Cerebellar cortex (tissue), 1 donor: Measurements from ENCODE around the gene PCDHB1.
"Not testable (repeated sequence)": the region's sequence is repeated elsewhere in the genome, so short reads cannot be mapped to it uniquely, and the experiment has no call there.

Experiments
- DNase-seq: peaks from one replicate; pipeline ENCODE4 v3.0.0-alpha.2; 2015; ENCODE audit warnings: low spot score

The PCDHB1 gene

DNA sequence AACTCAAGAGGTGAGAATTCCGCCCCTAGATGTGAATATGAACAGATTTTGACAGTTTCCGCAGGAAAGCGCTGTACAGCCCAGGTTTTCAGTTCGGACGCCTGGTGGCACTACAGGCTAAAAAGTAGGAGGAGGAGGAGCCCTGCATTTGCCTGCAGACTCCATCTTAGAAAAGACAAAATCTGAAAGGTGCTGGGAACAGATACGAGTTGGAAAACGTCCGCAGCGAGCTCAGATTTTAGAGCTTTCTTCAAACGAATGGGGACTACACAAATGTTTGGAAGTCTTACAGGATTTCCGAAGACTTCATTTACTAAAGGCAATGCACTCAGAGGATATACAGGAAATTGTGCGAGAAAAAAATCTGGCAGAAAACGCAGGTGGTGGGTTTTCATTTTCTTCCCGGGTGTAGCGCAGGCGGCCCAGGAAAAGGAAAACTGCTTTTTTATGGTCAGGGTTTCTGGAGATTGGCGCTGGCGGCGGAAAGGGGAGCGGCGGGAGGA lies 33.4 kb downstream of the PCDHB1 start:
- peak; percentile 50 for DNase-seq

- DNase-seq, result peak; percentile 83
Observed at GRCh38 chr5:141094481-141095262, 43.5 kb downstream of the PCDHB1 start, which contains the start of gene PCDHB2. Gene PCDHB2, plus strand, starts transcription at chr5:141094615. Its CDS starts 176 bp downstream, at chr5:141094791.

DNA sequence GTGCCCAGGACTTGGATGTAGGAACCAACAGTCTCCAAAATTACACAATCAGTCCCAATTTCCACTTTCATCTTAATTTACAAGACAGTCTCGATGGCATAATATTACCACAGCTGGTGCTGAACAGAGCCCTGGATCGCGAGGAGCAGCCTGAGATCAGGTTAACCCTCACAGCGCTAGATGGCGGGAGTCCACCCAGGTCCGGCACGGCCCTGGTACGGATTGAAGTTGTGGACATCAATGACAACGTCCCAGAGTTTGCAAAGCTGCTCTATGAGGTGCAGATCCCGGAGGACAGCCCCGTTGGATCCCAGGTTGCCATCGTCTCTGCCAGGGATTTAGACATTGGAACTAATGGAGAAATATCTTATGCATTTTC lies 44.1 kb downstream of the PCDHB1 start:
- DNase-seq, result no peak

DNA sequence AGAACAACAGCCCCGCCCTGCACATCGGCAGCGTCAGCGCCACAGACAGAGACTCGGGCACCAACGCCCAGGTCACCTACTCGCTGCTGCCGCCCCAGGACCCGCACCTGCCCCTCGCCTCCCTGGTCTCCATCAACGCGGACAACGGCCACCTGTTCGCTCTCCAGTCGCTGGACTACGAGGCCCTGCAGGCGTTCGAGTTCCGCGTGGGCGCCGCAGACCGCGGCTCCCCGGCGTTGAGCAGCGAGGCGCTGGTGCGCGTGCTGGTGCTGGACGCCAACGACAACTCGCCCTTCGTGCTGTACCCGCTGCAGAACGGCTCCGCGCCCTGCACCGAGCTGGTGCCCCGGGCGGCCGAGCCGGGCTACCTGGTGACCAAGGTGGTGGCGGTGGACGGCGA lies 45.0 kb downstream of the PCDHB1 start:
- not testable (repeated sequence) for DNase-seq

DNA sequence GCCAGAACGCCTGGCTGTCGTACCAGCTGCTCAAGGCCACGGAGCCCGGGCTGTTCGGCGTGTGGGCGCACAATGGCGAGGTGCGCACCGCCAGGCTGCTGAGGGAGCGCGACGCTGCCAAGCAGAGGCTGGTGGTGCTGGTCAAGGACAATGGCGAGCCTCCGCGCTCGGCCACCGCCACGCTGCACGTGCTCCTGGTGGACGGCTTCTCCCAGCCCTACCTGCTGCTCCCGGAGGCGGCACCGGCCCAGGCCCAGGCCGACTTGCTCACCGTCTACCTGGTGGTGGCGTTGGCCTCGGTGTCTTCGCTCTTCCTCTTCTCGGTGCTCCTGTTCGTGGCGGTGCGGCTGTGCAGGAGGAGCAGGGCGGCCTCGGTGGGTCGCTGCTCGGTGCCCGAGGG lies 45.4 kb downstream of the PCDHB1 start:
- not testable (repeated sequence) for DNase-seq

DNA sequence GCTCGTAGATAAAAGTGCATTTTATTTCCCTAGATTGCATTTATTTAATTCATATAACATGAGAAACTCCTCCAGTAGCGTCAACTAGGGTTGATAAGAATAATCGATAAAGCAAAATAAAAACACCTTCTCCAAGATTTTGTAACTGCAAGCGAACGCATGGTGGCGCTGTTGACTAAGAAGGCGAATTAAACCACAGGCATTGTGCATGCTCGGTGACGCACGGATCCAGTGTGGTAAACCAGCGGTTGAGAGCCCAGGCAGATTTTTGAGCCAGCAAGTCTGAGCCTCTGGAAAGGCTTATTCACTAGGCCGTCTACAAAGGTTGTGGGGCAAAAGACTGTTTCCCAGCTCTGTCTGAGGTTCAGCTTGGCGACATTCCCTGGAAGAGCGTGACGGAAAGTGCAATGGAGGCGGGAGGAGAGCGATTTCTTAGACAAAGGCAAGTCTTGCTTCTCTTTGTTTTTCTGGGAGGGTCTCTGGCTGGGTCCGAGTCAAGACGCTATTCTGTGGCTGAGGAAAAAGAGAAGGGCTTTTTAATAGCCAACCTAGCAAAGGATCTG lies 49.1 kb downstream of the PCDHB1 start, which contains the start of gene PCDHB3:
Gene PCDHB3, plus strand, starts transcription at position 231 of the 563 bp plus-strand sequence. Its CDS starts 177 bp downstream, at position 408.
- peak; percentile 34 for DNase-seq

DNA sequence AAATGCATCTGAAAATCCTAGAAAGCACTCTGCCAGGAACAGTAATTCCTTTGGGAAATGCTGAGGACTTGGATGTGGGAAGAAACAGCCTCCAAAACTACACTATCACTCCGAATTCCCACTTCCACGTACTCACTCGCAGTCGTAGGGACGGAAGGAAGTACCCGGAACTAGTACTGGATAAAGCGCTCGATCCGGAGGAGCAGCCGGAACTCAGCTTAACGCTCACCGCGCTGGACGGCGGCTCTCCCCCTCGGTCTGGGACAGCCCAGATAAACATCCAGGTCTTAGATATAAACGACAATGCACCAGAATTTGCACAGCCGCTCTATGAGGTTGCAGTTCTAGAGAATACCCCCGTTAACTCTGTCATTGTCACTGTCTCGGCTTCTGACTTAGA lies 49.9 kb downstream of the PCDHB1 start:
- DNase-seq, result no peak

DNA sequence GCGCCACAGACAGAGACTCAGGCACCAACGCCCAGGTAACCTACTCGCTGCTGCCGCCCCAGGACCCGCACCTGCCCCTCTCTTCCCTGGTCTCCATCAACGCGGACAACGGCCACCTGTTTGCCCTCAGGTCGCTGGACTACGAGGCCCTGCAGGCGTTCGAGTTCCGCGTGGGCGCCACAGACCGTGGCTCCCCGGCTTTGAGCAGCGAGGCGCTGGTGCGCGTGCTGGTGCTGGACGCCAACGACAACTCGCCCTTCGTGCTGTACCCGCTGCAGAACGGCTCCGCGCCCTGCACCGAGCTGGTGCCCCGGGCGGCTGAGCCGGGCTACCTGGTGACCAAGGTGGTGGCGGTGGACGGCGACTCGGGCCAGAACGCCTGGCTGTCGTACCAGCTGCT lies 50.9 kb downstream of the PCDHB1 start:
- not testable (repeated sequence) for DNase-seq

DNA sequence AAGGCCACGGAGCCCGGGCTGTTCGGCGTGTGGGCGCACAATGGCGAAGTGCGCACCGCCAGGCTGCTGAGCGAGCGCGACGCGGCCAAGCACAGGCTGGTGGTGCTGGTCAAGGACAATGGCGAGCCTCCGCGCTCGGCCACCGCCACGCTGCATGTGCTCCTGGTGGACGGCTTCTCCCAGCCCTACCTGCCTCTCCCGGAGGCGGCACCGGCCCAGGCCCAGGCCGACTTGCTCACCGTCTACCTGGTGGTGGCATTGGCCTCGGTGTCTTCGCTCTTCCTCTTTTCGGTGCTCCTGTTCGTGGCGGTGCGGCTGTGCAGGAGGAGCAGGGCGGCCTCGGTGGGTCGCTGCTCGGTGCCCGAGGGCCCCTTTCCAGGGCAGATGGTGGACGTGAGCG lies 51.3 kb downstream of the PCDHB1 start:
- not testable (repeated sequence) for DNase-seq

- no peak for DNase-seq
Observed at GRCh38 chr5:141105350-141105749, 54.2 kb downstream of the PCDHB1 start.
